HG02588 (cell line): ENCODE data around the gene KCNMB2.
"Not testable (repeated sequence)": the region's sequence is repeated elsewhere in the genome, so short reads cannot be mapped to it uniquely, and the experiment has no call there.

Experiments used
- ATAC-seq: cut with Tn5 transposase; IDR thresholded peaks from one replicate; pipeline ENCODE4 v1.9.1; 2021; ENCODE audit warnings: mild to moderate bottlenecking, moderate library complexity; ENCODE audit not compliant: unreplicated experiment

The KCNMB2 gene

DNA sequence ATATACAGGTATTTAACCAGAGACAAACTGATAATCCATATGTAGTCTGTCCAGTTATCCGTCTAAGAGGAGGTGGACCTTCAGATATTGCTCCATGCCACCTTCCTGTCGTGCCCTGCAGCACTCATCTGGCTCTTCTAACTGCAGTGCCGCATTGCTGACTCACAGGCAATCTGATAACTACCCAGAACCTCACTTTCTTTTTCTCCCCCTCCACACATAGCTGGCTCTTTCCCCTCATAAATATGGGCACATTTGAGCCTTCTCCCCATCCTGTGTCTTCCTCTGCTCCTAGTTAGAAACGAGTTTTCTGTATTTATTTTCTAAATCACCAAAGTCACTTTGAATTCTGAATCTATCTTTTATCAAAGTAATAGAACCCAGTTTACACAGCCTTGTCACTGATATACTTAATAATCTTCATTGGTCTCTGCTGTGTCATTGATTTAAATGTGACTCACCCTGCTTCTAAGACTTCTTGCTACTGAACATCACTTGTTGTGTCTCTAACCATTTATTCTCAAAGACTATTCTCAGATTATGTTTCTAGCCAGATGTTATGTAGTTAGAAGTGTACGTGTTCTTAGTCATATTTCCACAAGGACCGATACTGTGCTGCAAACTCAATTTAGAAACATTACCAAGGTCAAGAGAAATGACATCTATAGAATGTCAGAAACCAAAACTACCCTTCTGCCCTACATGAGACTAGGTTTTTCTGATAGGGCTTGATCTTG is 17.4 kb upstream of the KCNMB2 start:
- ATAC-seq = peak; percentile 84

DNA sequence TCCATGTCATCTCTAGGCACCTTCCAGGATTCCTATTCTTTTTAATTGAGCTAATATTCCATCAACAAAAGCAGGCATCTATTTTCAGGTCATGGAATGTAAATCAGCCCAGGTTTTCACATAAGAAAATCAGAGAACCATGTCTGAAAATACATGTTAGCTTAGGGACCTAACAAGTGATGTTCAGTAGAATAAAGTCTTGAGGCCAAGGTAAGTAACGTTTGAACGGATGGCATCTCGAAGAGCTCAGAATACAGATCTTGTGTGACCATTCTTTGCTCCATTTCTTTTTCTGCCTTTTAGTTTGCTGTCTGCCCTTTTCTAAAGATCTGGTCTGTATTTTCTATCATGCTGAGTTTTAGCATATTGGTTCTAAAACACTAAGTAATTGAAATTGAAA is 16.5 kb upstream of the KCNMB2 start:
- ATAC-seq = no peak

GRCh38 chr3:178520451-178520850 is 15.8 kb upstream of the KCNMB2 start:
- no peak for ATAC-seq

DNA sequence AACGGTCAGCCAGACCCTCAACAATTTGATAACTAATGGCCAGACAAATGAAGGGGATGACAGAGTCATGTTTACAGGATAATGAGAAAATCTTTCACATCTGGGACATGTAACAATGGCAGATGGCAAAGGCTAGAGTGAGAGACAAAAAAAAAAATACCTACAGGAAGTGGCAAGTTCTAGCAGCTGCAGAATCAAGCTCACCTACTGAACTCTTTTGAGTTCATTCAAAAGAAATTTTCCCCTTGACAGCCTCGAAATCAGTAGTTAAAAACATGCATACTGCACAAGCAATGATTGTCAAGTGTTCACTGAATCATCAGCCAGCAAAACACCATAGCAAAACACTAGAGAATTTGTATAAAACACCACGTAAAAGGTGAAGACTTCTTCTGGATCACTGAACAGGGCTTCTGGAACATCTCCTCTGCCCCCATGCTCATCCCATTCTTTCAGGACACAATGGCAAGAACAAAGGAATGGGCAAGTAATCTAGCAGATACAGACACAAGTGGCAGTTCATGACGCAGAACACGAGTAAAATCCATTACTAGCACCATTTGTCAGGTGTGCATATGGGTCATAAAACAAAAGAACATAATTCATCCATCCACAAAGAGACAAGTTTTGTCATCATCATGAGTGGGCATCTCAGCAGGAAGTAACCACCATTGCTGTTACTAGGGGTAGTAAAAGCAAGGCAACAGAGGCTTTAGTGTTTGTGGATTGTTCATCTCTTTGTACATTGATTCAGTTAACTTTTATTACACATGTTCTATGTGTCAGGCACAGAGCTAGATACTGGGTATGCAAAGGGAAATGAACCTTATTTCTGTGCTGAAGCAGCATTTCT is 13.8 kb upstream of the KCNMB2 start:
- no peak for ATAC-seq

DNA sequence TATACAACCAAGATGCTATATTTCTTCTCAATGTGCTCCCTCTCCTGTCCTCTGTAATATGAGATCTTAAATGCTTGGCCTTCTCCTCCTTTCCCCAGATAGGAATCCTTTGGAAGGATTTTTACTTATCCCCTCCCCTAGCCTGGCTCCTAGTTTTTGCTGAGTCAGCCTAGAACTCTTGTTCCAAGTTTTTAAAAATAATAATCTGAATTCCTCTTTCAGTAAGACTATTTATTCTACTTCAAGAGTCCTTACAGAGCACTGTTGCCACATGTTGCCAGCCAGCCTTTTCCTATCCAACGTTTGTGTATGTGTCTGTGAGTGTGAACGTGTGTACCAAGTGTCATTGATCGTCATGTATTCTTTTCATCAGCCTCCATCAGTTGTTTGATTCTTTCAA is 11.0 kb upstream of the KCNMB2 start:
- ATAC-seq = no peak

- ATAC-seq = no peak
Measured at GRCh38 chr3:178526291-178526690, 9.9 kb upstream of the KCNMB2 start.

DNA sequence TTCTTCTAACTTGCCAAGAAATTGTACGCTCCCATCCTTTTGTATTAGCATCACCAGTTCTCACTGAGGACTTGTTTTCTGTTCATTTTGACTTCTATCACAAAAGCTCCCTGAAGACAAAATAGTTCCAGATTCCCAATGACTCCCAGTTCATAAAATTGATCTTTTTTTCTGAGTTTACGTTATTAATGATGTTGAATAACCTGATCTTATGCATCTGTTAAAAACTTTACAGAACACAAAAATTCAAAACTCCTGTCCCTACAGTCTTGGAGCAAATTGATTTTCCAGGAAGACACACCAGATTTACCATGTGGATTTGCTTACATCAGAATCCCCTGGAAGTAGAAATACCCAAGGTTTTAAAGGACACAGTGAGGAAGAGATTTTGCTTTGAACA is 8.3 kb upstream of the KCNMB2 start:
- no peak for ATAC-seq

DNA sequence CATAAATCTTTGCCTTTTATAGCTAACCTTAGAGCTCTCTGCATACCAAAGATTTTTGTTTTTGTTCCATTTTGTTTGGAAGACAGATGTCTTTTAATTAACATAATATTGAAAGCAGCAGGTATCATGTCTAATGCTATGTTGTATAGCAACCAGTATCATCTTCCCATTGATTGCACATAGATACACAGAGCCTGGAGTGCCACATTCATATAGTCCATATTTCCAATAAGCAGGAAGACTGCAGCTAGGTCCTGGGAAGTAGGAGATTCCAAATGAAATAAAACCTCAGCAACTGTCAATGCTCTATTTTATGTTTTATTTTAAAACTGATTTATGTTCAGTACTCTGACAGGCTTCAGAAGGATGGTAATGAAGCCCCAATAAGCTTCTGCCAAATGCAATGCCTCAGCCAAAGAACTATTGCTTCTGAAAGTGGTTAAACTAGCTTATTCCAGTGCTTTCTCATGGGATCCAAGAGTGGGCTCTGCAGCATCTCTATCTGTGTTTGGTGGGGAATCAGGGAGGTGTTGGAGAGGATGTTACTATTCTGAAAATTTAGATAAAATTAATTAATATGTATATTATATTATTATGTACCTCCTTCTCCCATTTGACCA is 6.5 kb upstream of the KCNMB2 start:
- ATAC-seq = no peak

GRCh38 chr3:178532476-178532875 is 3.8 kb upstream of the KCNMB2 start:
- no peak for ATAC-seq

DNA sequence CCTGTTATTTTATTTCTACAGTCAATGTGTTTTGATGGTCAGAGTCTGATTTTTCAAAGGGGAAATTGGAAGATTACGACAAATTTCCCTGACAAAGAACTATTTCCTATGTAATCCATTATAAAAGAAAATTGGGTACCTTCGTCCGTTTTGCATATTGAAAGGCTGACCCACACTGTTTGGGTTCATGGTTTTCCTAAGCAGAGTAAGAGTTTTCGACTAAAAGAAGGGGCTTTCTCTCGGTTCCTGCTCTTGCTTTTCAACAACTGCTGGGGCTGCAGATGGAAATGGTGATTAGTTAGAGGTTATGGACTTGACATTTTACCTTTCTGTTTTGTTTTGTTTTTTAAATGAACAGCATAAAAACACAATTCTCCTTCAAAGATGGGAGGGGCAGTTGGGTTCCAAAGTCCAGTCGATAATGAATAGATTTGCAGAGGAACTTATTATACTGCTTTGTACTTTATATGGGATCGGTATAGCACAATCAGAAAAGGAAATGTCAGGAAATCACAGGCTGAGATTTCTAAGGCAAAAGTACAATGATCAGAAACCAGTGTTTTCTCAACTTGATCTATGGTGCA is 978 bp downstream of the KCNMB2 start:
- ATAC-seq = no peak

DNA sequence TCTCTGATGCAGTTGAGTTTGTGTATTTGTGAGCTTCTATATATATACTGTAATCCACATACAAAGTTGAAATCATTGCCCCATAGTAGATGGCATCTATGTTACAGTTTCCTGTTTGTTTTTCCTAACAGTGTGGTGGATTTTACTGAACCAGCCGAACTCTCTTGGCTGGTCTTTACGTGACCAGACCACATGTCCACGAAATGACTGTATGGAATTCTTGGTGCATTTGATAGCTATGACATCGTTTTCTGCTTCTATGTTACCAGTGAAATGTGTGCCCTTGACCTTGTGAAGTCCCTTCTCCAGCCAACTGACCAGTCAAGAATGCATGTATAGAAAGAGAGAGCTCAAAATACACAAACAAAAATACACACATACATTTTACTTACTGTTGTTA is 1.8 kb downstream of the KCNMB2 start:
- ATAC-seq = no peak

GRCh38 chr3:178540184-178540583 is 3.9 kb downstream of the KCNMB2 start:
- no peak for ATAC-seq

DNA sequence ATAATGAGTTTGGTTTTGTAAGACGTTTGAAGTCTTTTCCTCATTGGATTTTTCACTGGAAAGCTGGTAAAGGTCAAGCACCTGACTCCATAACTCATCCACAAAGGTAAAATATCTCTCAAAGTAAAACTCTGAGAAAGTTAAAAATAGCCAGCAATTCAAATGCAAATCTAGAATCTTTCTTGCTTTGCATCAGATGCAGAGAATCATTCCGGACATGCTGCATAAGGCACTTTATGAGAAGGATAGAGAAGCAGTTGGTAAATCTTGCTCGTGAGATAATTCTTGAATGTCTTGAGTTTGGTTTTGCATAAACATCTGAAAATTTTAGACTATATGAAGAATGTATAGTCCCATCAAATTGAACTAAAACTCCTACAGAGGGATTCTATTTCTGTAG is 9.1 kb downstream of the KCNMB2 start:
- ATAC-seq = no peak

- peak; percentile 65 for ATAC-seq
Measured at GRCh38 chr3:178546079-178546478, 9.8 kb downstream of the KCNMB2 start.

DNA sequence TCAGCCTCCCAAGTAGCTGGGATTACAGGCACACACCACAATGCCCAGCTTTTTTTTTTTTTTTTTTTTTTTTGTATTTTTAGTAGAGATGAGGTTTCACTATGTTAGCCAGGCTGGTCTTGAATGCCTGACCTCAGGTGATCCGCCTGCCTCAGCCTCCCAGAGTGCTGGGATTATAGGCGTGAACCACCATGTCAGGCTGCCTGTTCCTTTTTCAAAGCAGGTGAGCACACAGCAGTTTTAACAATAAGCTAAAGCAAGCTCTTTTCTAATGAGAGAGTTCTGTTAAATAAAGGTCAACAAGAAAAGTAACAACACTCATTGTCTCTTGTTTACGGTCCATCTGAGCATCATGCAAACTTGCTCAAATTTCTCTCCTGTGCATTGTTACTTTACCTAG is 13.2 kb downstream of the KCNMB2 start:
- ATAC-seq = not testable (repeated sequence)

DNA sequence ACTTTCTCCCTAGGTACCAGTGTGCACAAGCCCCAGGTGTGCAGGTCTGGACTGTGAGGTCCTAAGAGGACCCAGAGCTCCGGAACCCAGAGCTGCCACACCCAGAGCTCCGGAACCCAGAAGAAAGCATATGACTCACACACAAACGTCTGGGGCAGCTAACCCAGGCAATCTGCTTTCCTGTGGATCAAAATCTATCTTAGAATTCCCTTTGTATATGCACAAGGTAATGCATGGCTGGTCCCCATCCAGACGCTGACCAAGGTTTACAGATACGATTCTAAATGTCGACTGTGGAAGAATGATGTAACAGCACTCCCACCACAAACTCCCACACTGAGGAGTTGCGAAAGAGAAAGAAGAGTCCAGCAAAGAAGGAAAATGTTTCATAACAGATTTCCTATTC is 15.7 kb downstream of the KCNMB2 start:
- no peak for ATAC-seq

DNA sequence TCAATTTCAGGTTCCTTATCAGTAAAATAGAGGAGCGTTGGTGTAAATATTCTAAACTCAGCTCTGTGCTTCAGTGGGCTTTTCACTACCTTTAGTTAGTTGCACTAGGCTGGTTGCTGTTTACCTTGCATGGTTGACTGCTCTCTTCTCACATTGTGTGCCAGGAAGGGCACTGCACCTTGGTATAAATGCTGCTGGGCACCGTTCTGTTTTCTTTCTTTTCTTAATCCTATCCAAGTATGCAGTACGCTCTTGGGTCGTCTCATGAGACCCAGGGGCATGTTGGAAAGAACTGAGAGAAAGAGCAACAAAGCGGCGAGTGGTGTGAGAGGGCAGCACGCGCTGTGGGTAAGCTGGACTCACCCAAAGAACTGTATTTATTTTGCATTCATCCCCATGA is 22.4 kb downstream of the KCNMB2 start:
- no peak for ATAC-seq

DNA sequence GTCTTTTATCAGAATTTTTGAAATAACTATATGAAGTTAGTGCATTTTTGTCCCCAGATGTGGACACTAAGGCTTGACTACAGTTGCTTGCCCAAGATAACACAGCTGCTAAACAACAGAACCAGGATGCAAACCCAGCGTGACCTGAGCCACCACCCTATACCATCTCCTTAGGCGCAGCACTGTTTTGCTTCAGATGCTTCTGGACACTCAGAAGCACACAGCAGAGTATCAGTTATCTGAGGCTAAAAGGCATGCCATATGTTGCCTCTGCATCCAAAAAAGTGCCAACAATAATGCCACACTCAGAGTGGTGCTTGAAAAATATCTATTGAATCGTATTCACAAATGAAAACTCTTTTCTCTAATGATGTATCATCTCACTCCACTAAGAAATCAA is 24.5 kb downstream of the KCNMB2 start:
- ATAC-seq = no peak

- ATAC-seq = no peak
Measured at GRCh38 chr3:178561239-178561638, 25.0 kb downstream of the KCNMB2 start.

DNA sequence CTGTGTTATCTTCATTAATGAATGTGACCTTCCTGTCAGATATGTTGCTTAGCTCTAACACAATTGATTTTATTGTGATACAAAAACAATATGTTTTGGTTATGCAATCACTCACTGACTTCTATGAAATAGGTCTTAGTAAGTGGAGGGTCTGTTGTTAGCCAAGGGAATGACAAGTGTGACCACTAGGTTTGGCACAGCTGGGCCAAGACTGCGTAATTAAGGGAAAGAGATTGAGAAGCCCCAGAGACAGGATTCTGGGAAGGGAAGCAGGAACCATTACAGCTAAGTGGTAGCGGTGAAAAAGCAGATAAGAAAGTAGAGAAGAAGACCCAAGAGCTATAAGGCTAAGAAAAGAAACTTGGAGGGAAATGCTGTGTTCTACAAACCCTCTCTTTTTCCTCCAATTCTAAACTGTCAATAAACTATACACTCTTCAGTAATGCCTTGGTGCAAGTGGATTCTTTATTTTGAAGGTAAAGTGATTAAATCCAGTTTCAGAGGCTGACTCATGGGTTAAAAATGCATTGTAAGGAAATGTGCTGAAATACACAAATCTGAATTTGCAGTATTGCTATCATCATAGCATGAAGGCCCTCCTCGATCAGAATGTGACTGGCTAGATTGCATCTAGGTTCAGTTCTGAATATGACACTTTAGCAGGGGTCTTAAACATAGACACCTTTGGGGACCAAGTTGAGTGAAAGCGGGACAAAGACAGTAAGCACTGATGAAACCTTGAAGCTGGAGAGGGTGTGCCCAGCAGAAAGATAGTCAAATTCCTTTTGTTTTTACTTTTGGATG is 26.1 kb downstream of the KCNMB2 start:
- no peak for ATAC-seq

GRCh38 chr3:178562947-178563232 is 26.7 kb downstream of the KCNMB2 start:
- ATAC-seq = no peak
